IPS-18c (cell line): ENCODE data around the gene PLCH2.

Experiments used
- H3K4me3 ChIP-seq: 2 replicates; pipeline ENCODE4 v1.7.0; 2013; ENCODE audit warnings: low read depth, mild to moderate bottlenecking, low read length, moderate library complexity; ENCODE audit not compliant: insufficient read depth
- H3K9me3 ChIP-seq: one replicate; pipeline ENCODE4 v1.6.1; 2013; ENCODE audit warnings: mild to moderate bottlenecking, low read length, moderate library complexity; ENCODE audit not compliant: control insufficient read depth, insufficient read depth

Gene PLCH2

DNA sequence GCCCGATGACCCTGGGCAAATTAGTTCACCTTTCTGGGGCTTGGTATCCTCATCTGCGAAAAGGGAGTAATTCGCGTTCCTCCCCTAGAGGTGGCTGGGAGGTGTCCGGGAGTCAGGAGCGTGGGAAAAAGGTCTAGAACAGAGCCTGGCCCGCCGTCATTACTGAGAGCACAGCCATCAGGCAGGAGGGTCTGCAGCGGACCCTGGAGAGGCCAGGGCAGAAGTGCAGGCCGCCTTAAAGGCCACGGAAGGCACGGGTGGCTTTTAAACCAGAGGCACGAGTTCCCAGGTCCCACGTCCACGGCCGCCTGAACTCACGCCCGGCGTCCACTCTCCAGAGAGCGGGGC, 49.5 kb downstream of the PLCH2 start:
- H3K4me3 ChIP-seq: peak overlapping the region; percentile 87
- H3K9me3 ChIP-seq: no peaks in the 10 kb centered on the region

- H3K4me3 ChIP-seq: peak within 1 kb of the TSS; percentile 87
Observed at GRCh38 chr1:2525920-2526823, 50.1 kb downstream of the PLCH2 start, which contains the start of gene PANK4. PANK4 (minus strand) TSS chr1:2526596; CDS start chr1:2526587, 9 bp downstream.

DNA sequence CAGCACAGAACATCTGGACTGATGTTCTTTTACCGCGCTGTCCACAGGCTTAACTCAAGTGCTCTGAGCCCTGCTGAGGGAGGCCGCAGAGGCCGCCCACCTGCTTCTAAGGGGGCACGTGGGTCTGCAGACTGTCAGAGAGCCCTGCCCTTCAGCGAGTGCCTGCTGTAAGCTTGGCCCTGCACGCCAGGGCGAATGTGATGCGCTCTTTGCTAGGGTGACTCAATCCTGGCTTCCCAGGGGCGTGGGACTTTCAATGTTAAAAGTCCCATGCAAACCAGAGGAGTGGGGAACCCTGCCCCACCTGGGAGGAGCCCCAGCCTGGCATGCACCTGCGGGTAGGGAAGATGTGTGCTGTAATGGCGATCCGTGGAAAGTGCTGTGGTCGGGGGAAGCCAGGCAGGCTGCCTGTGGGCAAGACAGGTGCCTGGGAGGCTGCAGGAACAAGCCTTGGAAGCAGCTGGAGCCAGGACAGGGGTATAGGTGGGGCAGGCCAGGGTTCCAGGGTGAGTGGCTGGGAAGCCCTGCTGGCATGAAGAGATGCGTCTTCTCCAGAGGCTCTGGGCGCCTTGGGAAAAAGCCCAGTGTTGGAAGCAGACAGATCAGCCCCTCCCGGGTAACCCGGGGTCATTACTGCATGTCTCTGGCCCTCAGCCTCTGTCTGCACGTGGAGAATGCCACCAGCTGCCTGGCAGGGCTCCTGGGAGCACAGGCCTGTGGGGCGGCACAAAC, 50.9 kb downstream of the PLCH2 start:
- H3K4me3 ChIP-seq: no peak overlapping the region; the same call in 1 of the 2 replicates
- no peaks in the 10 kb centered on the region for H3K9me3 ChIP-seq

More at GRCh38 chr1:2525920-2526823, 50.1 kb downstream of the PLCH2 start, which contains the start of gene PANK4:
- no peaks in the 10 kb centered on the region for H3K9me3 ChIP-seq

GRCh38 chr1:2527556-2527860, 51.4 kb downstream of the PLCH2 start:
- no peak overlapping the region for H3K4me3 ChIP-seq
- H3K9me3 ChIP-seq: no peaks in the 10 kb centered on the region

DNA sequence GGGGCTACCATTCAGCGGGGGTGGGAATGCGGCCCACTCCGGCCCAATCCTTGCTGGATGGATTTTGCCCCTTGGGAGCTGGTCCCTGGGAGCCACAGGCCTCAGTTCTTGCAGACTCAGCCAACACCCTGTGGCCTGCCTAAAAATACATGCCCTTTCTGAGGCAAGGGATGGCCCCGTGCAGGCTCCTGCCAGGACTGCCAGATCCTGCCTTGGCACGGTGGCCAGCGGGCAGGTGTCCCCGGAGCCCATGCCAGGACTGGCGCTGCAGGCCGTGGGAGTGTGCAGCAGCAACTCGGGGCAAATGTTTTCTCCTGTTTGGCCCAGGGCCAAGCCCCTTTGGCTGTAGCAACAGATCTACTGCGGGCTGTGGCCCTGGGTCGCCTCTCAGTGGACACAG, 51.9 kb downstream of the PLCH2 start:
- Histone ChIP-seq H3K4me3 (no peak overlapping the region), H3K9me3 (no peaks in the 10 kb centered on the region)

DNA sequence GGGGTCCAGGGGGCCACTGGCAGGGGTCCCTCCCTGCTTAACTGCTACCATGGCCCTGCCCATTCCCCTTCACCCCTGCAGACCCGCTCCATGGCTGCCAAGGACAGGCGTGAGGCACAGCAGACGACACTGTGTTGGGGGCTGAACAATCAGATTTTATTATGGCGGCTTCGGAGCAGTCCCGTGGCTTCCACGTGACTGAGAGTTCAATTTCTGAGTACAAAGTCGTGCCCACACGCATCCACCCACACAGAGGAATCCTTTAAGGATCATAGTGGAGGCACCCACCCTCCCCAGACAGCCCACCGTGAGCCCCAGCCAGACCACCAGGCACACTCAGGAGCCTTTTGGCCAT, 52.5 kb downstream of the PLCH2 start:
- no peaks in the 10 kb centered on the region for H3K9me3 ChIP-seq
- H3K4me3 ChIP-seq: no peak overlapping the region

- no peaks in the 10 kb centered on the region for H3K9me3 ChIP-seq
- H3K4me3 ChIP-seq: peak overlapping the region; percentile 34
Observed at GRCh38 chr1:2528966-2529783, 53.1 kb downstream of the PLCH2 start.

DNA sequence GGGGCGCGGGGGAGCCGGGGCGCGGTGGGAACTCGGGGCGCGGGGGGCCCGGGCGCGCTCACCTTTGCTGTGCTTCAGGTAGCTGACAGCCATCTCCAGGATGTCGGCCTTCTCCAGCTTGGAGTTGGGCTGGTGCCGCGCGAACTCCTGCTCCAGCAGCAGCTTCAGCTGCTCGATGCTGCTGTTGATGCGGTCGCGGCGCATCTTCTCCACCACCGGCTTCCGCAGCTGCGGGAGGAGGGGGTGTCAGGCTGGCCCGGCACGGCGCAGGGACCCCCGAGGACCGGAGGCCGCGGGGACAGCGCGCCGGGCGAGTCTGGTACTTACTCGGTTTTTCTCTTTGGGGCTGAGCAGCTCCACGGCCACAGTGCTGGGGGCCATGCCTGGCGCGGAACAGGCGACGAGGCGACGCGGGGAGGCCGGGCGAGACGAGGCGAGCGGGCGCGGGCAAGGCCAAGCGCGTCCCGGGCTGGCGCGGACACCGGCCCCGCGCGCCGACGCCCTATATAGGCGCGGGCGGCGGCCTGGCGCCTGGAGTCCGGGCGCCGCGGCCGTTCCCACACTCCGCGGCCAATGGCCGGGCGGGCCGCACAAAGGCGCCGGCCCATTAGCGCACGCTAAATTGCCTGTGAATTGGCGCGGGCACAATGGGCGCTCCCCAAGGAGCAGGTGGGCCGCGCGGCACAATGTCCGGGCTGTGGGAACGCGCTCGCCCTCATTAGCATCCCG, 53.9 kb downstream of the PLCH2 start, which contains the start of gene HES5:
Gene HES5 (minus strand): TSS at position 480 of the 729 bp plus-strand sequence. CDS start 99 bp downstream, at position 381.
- Histone ChIP-seq H3K4me3 (peak within 1 kb of the TSS; percentile 34), H3K9me3 (no peaks in the 10 kb centered on the region)

DNA sequence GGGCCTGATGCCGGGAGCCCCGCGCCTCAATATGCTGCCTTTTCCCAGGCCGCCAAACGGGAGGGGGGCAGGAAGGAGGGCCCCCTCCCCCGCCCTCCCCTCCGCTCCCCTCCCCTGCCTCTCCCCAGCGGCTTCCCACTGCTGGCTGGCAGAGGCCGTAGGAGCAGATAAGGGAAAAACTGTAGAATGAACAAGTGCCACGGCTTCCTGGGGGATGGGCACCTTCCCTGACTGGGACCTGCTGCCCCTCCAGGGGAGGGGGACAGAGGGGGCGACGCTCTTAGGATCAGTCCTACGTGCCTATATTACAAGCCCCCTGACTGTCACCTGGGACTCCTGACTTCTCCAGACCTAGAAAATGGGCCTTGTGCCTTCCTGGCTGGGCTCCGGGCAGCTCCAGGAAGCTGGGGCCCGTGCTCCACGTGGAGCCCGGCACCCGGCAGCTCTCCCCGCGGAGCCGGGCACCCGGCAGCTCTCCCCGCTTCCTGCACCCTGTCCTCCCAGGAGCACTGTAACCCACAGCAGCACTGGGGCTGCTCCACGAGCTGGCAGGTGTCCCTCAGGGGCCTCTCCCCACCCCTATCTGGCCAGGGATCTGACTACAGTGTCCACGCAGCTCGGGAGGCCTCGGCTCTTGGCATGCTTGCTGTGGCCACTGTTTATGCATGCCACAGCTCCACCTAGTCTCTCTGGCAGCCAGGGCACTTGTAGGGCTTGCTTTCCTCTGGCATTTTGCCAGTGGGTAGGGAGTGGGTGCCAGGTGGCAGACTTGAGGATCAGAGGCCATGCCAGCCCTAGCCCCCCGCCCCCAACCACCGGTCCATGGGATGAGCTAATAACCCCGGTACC, 54.6 kb downstream of the PLCH2 start:
- Histone ChIP-seq H3K4me3 (no peak overlapping the region), H3K9me3 (peaks cover 2% of the 10 kb centered on the region)

DNA sequence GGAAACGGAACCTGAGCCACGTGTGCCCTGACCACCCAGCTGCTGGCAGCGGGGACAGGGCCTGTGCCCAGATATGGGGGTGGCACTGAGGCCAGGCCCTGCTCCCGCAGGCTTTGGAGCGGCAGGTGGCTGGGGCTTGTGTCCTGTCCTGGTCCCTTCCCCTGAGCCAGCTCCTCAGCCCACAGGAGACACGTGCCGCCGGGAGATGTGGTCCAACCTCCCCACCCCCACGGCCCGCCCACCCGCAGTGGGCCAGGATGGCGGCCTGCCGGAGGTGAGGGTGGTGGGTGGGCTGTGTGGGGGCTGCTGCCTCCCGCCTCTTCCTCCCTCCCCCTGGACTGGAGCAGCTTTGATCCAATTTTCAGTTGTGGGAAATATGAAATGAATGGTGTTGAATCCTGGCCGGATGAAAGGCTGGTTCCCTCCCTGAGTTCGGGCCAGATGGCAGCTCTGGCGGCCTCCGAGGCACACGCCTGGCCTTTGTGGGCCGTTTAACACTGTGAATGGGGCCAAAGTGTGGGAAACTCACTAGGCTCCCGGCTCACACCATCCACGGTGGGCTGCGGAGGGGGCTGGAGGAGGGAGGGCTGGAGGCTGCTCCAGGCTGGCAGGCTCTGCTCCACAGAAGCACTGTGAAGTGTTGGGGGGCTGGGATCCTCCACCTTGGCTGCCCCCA, 56.5 kb downstream of the PLCH2 start:
- Histone ChIP-seq H3K9me3 (peaks cover 2% of the 10 kb centered on the region), H3K4me3 (no peak overlapping the region)

GRCh38 chr1:2533365-2533764, 57.3 kb downstream of the PLCH2 start:
- no peak overlapping the region for H3K4me3 ChIP-seq
- H3K9me3 ChIP-seq: peaks cover 2% of the 10 kb centered on the region

DNA sequence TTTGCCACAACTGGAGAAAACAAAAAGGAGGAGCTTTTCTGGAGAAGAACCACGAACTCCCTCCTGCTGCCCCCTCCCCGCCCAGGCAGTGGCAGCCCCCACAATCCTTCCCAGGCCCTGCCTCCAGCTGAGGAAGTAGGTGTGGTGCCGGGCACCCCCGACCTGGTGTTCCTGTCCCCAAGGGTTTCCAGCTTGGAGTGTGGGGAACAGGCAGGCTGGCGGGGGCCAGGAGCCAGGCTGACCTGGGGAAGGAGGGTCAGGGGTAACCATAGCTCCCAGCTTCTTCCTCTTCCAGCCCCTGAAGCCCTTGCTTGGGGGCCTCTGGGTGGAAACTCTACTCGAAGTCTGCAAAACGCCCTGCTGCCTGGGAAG, 58.2 kb downstream of the PLCH2 start:
- Histone ChIP-seq H3K9me3 (peaks cover 2% of the 10 kb centered on the region), H3K4me3 (no peak overlapping the region)

DNA sequence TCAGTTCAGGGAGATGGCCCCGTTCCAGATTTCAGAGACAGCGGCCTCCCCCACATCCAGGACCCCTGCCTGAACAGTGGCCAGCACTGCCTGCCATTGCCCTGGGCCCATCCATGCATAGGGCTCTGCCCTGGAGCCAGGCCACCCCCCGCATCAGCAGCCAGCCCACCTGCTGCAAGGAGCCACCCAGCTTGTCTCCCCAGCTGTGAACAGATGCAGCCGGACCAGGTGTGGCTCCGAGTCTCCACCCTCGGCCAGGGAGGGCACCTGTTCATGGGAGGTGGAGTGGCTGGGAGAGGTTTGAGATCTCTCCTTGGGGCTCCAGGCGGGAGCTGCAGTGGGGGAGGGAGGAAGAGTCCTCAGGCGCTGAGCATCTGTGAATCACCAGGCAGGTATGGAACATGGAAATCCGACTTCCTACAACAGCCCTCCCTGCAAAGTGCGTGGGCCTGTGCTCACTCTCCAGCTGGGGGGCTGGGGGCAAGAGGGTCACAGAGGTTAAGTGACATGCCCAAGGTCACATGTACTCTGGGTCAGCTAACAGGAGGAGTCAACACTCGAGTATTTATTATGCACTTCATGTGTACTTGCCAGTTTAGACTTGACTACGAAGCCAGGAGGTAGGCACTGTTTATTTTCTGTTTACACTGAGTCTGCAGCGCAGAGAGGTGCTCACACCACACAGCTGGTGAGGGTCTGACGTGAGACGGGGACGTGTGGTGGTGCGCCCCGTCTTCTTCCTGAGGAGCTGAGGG, 58.8 kb downstream of the PLCH2 start:
- Histone ChIP-seq H3K9me3 (peaks cover 2% of the 10 kb centered on the region), H3K4me3 (no peak overlapping the region)

DNA sequence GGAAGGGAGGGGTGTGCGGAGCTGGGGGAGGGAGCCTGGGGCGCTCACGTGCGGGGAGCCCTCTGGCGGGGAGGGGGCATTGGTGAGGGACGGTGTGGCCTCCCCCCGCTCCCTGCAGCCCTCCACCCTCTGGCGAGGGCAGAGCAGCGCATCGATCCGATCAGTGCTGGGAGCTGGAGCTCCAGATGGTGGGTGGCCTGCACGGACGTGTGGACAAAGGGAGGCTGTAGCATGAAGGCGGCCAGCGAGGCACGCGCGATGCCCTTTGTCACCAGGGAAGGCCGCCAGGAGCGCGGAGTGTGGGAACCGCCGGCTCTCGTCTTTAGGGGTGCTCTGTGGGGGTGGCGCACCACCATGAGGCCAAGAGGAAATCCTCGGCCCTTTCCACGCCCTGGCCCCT, 59.4 kb downstream of the PLCH2 start:
- Histone ChIP-seq H3K4me3 (no peak overlapping the region), H3K9me3 (peaks cover 2% of the 10 kb centered on the region)

DNA sequence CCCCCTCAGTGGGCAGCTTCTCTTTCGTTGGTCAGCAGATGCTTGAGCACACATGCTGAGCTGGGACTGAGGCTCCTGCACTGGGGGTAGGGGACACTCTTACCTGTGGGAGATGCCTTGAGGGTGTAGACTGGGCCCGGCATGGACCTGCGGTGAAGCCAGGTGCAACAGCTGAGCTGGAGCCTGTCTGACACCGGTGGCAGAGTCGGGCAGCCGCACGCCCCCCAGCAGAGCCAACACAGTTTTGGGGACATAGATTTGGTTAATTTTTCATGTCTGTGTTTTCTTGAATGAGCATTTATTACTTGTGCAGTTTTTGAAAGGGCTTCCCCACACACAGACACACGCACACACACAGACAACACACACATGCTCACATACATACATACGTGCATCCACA, 59.9 kb downstream of the PLCH2 start:
- Histone ChIP-seq H3K4me3 (no peak overlapping the region), H3K9me3 (peaks cover 2% of the 10 kb centered on the region)
